ENCODE results near the gene TRABD2A.

Gene TRABD2A

DNA sequence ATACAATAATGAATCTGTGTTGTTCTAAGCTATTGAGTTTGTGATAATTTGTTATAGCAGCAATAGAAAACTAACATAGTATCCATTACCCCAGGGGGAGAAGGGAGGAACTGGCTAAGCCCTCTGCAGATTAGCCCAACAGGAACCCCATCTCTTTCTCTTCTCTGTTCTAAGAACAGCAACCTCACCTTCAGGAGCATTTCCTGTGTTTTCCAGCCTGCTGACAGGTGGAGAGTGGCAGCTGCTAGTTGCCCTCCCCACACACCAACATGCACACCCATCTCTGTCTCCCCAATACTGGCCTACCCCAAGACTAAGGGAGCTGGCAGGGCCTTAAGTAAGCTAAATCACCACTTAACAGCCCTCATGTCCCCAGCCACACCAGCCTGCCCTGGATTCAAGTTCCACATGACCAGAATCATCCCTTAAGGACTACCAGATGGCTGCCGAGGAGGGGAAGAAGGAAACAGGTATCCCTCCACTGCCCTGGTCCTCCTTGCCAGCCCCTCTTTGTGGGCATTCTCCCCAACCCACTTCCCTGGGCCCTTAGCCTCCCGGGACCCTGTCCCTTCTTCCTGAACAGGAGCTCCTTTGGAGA, 52.8 kb downstream of the TRABD2A start:
- DNase-seq (ENCODE audit: extremely low read depth in 1 of 2, low read depth in 1 of 2) = no peak

DNA sequence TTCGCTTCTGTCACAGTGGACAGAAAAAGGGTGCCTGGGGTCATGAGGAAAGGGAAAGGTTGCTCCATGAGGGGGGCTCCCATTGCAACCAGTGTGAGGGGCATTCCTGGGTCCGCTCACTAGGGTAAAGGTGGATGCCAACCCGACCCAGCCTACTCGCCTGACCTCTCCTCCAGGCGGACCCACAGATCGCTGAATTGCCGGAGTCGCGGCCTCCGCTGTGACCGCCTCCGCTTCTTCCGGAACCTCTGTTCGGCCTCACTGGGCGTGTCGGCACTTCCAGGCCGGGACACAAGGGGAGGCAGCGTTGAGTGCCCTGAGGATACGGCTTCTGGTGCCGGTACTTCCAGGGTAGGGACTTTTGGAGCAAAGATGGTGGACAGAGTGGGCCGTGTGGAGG, 57.1 kb downstream of the TRABD2A start:
- no peak for DNase-seq (ENCODE audit: extremely low read depth in 1 of 2, low read depth in 1 of 2)

DNA sequence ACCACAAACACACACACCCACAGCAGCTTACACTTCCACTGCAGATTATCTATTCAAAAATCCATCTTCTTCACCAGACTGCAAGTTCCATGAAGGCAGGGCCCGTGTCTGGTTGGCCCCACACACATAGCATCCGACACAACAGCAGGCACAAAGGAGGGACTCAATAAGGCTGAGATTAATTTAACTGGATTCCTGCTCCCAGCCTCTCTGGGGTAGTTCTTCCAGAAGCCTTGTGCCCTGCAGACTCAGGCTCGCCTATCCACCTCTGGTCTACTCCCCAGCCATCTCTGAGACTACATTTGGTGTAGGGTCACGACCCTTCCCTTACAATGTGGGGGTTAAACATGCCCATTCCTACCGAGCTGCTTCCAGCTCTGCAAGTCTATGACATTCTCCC, 57.7 kb downstream of the TRABD2A start:
- no peak for DNase-seq (ENCODE audit: extremely low read depth in 1 of 2, low read depth in 1 of 2)

DNA sequence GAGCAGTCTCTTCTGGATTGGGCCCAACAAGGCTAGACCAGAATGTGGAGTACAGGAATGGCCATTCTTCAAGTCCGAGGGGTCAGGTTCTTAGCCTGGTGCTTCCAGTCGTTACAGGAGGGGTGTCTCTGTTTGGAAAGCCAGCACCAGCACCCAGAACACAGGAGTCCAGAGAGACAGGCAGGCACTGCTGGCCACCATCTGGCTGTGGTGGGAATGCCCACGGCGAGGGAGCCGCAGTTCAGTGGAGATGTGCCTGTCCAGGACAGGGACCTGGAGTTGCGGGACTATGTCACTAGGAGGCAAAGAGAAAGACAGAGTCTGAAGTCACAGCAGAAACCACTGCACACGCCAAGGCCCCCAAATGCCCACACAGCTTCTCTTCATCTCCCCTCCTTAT, 59.1 kb downstream of the TRABD2A start:
- DNase-seq (ENCODE audit: extremely low read depth in 1 of 2, low read depth in 1 of 2) = no peak

DNA sequence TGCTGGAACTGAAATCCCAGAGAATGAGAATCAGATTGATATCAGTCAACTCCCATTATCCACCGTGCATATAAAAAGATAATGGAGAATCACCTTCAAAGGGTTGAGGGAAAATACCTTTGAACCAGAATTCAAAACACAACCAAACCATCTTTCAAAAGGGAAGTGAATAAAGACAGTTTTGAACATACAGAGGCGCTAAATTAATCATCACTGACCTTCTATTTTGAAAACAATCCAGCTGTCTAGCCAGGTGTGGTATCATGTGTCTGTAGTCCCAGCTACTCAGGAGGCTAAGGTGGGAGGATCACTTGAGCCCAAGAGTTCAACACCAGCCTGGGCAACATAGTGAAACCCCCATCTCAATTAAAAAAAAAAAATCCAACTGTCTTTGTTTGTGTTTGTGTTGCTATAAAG, 63.6 kb downstream of the TRABD2A start:
- no peak for DNase-seq (ENCODE audit: extremely low read depth in 1 of 2, low read depth in 1 of 2)

DNA sequence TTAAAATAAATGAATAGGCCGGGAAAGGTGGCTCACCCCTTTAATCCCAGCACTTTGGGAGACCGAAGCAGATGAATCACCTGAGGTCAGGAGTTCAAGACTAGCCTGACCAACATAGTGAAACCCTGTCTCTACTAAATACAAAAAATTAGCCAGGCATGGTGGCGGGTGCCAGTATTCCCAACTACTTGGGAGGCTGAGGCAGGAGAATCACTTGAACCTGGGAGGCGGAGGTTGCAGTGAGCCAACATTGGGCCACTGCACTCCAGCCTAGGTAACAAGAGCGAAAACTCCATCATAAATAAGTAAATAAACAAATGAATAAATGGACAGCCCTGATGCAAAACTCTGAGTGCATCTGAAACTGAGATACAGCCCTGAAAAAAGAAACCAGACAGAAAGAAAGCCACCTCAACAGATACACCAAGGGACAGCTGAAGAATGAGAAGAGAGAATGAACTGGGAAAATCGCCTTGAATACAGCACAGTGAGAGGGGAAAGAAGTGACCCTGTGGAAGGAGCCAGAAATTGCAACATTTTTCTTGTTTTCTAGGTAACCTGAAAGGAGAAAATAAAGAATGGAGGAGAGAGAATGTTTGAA, 64.4 kb downstream of the TRABD2A start:
- DNase-seq (ENCODE audit: extremely low read depth in 1 of 2, low read depth in 1 of 2) = no peak

DNA sequence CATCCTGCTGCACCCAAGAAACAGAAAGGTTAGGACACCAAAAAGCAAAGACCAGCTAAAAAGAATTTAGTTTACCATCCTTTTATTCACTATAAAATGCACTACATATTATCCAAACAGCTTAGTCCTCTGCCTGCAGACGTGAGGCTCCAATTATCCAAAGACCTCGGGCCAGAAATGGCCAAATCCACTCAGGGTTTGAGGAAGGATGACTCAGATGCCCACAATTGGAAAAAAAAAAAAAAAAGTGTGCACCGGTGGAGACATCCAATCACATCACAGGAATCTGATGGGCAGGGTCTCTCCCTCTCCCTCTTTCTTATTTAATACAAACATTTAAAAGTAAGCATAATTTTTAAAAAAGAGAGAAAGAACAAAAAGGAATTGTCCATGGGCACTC, 65.7 kb downstream of the TRABD2A start:
- no peak for DNase-seq (ENCODE audit: extremely low read depth in 1 of 2, low read depth in 1 of 2)

DNA sequence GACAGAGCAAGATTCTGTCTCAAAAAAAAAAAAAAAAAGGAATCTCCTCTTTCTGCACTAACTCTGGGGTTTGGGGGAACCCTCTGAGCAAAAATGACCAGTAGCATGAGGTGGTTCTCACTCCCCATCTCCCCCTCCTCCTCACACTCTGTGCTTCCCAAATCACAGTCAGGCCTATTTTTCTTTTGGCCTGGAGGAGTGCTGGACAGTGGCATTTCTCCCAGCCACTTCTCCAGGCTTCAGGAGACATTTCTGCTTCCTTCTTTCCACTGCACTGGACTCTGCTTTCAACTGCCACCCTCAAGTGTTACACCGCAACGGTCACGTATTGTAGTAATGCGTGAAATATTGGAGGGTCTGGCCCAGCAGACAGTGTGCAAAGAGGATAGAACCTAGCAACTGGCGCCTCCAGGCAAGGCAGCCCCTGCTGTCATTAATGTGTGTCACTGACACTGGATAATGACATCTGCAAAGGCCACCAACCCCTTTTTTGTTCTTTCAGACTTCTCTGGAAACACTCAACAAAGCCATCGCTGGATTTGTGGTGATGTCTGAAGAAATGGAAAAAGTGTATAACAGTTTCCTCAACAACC, 68.9 kb downstream of the TRABD2A start:
- DNase-seq (ENCODE audit: extremely low read depth in 1 of 2, low read depth in 1 of 2) = no peak

DNA sequence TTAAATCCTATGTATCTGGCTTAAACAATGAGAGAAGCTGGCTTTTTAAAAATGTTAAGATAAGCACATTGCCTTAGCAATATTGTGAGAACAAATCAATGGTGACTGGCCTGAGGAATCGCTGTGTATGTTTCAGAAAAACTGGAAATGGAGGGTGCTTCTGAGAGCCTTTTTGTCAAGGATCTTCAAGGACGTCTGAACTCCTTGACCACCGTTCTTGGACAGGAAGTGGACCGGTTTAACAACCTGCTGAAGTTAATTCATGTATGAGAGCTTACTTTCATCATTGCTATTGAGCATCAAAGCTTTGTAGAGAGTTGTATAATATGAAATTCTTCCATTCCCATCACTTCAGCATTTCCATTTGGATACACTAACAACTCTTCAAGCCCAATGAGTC, 72.6 kb downstream of the TRABD2A start:
- DNase-seq (ENCODE audit: extremely low read depth in 1 of 2, low read depth in 1 of 2) = no peak

DNA sequence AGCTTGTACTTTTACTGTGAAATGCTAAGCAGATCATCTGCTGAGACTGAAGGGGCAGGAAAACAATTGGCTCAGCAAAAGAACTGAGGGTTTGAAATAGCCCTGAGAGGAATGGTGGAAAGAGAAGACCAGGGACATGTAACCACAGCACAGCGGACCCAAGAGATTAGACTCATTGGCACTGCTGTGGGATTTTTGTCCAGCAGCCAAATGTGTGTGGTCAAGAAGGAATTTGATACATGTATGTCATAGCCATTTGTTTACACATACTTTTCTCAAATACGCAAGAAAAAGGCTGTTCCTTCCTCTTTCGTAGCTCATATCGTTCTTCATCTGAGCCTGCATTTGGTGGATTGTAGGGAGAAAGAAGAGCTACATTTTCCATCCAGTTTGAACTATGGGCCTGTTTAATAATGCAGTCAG, 73.8 kb downstream of the TRABD2A start:
- no peak for DNase-seq (ENCODE audit: extremely low read depth in 1 of 2, low read depth in 1 of 2)

DNA sequence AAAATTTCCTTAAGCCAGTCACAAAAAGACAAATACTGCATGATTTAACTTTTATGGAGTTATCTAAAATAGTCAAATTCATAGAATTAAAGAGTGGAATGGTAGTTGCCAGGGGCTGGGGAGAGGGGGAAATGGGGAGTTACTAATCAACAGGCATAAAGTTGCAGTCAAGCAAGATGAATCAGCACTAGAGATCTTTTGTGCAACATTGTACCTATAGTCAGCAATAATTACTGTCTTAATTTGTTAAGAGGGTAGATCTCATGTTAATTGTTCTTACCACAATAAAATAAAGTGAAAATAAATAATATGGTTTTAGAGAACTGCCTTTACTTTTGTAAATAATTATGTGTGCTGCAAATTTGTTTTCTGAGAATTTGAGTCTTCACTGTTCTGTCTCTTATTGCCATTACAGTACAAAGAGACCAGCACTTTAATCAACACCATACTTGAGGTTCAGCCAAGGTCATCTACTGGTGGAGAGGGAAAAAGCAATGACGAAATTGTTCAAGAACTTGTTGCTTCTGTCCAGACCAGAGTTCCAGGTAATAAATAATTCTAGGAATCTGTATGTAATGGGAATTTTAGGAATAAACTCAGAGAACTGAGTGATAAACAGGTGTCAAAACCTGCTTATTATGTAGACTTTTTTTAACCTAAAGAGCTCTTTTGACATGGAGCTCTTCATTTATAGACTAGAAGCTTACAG, 75.5 kb downstream of the TRABD2A start:
- DNase-seq (ENCODE audit: extremely low read depth in 1 of 2, low read depth in 1 of 2) = no peak

DNA sequence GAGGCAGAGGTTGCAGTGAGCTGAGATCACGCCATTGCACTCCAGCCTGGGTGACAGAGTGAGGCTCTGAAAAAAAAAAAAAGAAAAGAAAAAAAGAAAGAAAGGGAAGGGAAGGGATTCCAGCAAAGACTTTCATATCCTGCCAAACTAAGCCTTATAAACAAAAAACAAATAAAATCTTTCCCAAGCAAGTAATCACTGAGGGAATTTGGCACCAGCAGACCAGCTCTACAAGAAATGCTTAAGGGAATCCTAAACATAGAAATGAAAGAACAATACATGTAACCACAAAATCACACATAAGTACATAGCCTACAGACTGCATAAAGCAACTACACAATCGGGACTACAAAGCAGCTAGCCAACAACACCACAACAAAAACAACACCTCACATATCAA, 79.1 kb downstream of the TRABD2A start:
- no peak for DNase-seq (ENCODE audit: extremely low read depth in 1 of 2, low read depth in 1 of 2)

DNA sequence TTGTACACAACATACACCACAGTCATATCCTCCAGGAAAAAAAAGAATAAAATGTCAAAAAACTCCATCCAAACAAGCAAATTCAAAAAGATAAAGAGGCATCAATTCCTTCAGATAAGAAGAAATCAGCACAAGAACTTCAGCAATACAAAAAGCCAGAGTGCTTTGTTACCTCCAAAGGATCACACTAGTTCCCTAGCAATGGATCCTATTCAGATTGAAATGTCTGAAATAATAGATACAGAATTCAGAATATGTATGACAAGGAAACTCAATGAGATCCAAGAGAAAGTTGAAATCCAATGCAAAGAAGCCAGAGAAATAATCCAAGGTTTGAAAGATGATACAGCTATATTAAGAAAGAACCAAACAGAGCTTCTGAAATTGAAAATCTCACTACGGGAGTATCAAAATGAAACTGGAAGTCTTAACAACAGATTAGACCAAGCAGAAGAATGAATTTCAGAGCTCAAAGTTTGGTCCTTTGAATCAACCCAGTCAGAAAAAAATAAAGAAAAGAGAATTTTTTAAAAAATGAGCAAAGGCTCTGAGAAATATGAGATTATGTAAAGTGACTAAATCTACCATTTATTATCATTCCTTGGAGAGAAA, 80.6 kb downstream of the TRABD2A start:
- DNase-seq (ENCODE audit: extremely low read depth in 1 of 2, low read depth in 1 of 2) = no peak

DNA sequence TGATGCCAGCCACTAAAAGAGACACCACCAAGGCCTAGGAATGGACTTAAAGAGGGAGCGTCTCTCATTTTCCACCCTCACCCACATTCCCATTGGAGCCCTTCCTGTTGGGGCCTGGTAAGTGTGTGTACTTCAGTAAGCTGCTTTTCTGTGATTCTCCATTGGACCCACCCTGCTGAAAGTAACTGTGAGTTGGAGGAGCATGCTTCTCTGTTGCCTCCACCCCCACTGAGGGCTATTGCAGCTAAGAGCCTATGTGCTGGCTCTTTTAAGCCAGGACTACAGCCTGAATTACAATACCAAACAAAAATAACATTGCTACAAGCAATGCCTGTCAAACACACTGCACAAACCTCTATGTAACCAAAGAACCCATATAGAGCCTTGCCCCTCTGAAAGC, 81.1 kb downstream of the TRABD2A start:
- no peak for DNase-seq (ENCODE audit: extremely low read depth in 1 of 2, low read depth in 1 of 2)

DNA sequence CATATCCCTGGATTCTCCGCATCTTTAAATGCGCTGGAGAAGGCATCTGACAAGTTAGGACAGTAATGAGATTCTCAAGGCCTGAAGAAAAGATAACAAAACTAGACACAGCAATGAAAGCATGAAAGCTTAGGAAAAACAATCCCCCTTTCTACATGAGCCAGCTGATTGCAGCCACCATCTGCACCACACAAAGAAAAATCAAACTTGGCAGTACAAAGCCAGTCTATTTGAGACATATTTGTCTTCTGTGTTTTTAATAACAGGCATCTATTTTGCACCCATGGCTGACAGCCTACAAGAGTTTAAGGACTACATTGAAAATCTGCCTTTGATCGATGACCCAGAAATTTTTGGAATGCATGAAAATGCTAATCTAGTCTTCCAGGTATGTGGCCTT, 83.6 kb downstream of the TRABD2A start:
- DNase-seq (ENCODE audit: extremely low read depth in 1 of 2, low read depth in 1 of 2) = no peak

DNA sequence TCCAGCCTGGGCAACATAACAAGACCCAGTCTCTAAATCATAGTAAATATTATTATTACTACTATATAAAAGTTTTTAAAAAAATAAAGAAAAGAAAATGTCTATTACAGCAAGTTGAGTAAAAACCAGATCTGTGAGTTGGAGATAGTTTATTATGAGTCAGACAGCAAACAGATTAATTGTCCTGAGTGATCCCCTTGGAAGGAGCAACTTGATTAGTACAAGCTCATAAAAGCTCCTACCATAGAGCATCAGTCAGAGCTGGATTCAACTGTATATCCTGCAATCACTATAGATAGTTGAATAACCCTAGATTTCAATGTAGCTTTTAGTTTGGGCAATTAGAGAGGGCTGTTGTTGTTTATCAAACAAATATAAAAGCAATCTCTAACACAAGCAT, 84.1 kb downstream of the TRABD2A start:
- no peak for DNase-seq (ENCODE audit: extremely low read depth in 1 of 2, low read depth in 1 of 2)

DNA sequence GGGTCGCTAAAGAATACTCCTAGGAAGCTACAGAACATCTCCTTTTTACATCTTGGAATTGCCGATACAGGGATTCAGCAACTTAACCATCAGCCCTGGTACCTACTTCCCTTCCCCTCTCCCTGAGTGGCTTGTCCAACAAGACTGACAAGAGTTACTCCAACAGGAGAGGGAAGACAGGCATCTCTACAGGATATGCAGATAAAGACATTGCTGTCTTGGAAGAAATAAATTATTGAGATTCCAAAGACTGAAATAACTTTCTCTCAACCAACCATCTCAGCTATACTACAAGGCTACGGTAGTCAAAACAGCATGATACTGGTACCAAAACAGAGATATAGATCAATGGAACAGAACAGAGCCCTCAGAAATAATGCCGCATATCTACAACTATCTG, 87.2 kb downstream of the TRABD2A start:
- DNase-seq (ENCODE audit: extremely low read depth in 1 of 2, low read depth in 1 of 2) = no peak

DNA sequence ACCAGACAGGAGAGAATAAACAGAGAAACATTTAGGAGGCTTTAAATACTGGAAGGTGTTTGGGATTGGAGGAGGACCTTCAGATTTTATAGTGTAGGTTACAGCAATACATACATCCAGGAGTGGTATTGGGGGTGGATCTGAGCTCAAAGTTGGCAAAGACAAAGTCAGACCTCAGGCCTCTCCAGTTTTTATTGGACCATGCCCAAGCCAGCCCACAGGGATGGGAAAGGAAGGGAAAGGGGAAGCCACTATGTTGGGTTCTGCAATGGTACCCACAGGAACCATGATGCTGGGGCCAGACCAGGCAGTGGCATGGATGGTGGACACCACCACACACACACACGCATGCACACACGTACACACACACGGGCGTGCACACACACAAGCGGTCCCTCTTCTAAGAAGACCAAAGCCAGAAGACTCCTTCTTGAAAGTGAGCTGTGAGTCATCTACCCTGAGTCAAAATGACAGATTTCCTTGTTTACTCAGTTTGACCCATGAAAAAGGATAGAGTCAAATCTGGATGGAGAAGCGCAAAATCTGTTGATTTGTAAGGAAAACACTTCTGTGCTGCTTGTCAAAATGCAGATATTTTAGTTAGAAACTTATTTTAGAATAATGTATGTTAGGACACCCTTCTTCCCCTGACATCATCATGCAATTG, 87.9 kb downstream of the TRABD2A start:
- DNase-seq (ENCODE audit: extremely low read depth in 1 of 2, low read depth in 1 of 2) = no peak

DNA sequence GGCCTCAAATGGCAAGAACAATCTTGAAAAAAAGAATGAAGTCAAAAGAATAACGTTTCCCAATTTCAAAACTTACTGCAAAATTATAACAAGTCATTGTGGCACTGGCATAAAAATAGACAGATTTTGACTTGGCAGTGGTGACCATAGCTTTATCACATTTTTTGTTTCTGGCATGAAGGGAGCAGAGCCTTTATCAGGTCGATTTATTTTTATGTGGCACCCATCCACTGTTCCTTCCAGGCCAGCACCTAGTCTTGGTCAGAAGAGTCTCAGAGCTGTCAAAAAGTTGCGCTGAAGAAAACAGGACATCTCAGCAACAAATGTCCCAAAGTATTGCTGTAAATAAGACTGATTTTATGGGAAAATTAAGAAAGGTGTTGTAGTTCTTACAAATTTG, 92.4 kb downstream of the TRABD2A start:
- no peak for DNase-seq (ENCODE audit: extremely low read depth in 1 of 2, low read depth in 1 of 2)

DNA sequence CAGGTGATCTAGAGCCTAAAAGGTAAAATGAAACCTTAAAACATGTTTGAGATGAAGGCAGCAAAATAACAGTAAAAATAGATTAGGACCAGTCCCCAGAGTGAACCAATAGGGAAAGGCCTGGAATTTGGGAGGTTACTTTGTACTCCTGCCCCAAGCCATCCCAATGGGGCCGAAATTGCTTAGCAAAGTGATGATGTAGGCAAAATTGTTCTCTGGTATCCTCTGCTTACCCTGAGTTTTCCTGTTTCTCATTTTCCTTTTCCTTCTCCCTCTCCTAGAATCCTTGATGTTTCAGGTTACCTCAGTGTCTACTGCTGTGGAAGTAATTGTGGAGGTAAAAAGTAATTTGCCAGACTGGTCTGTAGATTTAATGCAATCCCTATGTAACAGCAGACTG, 92.9 kb downstream of the TRABD2A start:
- no peak for DNase-seq (ENCODE audit: extremely low read depth in 1 of 2, low read depth in 1 of 2)

DNA sequence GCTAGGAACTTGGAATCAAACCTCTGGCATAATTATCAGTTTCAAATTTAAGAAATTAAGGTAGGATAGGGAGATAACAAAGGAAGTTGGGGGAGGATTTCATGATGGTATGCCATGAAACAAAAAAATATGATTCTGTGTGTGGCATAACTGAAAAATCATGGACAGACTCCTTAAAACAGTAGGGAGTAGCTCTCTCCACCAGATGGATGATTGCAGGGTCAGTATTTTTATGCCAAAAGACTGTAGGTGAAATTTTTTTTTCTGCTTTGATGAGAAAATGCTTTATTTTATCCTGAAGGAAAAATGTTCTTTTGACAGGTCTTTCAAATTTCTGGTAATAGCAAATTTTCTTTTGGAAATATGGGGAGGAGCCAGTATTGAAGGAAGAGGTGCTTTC, 94.3 kb downstream of the TRABD2A start:
- no peak for DNase-seq (ENCODE audit: extremely low read depth in 1 of 2, low read depth in 1 of 2)
